Transverse colon (tissue), 4 donors: Measurements from ENCODE around the gene SNX18. TPM values are rescaled to one million over a fixed set of nuclear protein-coding genes. Genes with fewer than 3 reads are reported as not detected.

ENCODE experiments used
- DNase-seq: peaks from one replicate; pipeline ENCODE4 v3.0.0-alpha.2; 2019
- H3K27ac ChIP-seq, 4 donors: fragments of 200-600 bp; sonication (generic); 2 replicates each; pipeline ENCODE4 v1.5.1; 2016 to 2018; ENCODE audit warnings: inconsistent platforms in 4 of 4
- H3K27me3 ChIP-seq: fragments of 200-600 bp; sonication (generic); 2 replicates; pipeline ENCODE4 v1.5.1; 2017; ENCODE audit warnings: inconsistent platforms
- H3K36me3 ChIP-seq, 4 donors: fragments of 200-600 bp; sonication (generic); 2 replicates each; pipeline ENCODE4 v1.5.1; 2017 to 2019; ENCODE audit warnings: inconsistent platforms in 4 of 4
- H3K4me1 ChIP-seq, 4 donors: fragments of 200-600 bp; sonication (generic); 2 replicates each; pipeline ENCODE4 v1.5.1; 2017 to 2020; ENCODE audit warnings: inconsistent platforms in 4 of 4
- H3K4me3 ChIP-seq, 4 donors: fragments of 200-600 bp; sonication (generic); 1 replicate in 1 of 4; 2 replicates in 3 of 4; pipeline versions ENCODE4 v1.5.1 to v1.6.1; 2017 to 2019; ENCODE audit warnings: inconsistent platforms in 4 of 4
- H3K9me3 ChIP-seq, 2 donors: fragments of 200-600 bp; sonication (generic); 2 replicates each; pipeline ENCODE4 v1.5.1; 2017 to 2019; ENCODE audit warnings: inconsistent platforms in 2 of 2
- CTCF ChIP-seq, 5 experiments: fragments of 200-600 bp in 3 of 5; fragments of 450-650 bp in 2 of 5; sonication (generic) in 3 of 5; IDR thresholded peaks; 1 replicate in 2 of 5; 2 replicates in 3 of 5; pipeline ENCODE4 v1.5.1; 2016 to 2017; ENCODE audit warnings: antibody characterized with exemption in 5 of 5, inconsistent platforms in 3 of 5, mild to moderate bottlenecking in 2 of 5, moderate library complexity in 1 of 5
- EP300 ChIP-seq: sonication (generic); formaldehyde crosslinking; IDR thresholded peaks from one replicate; pipeline ENCODE4 v1.6.1; 2017; ENCODE audit warnings: antibody characterized with exemption, low read depth
- POLR2A ChIP-seq: fragments of 450-650 bp; IDR thresholded peaks from one replicate; pipeline ENCODE4 v1.6.1; 2016; ENCODE audit warnings: antibody characterized with exemption, mild to moderate bottlenecking, moderate library complexity
- POLR2AphosphoS5 ChIP-seq, 3 donors: sonication (generic); formaldehyde crosslinking; IDR thresholded peaks; one replicate each; pipeline ENCODE4 v1.6.1; 2016; ENCODE audit warnings: antibody characterized with exemption in 3 of 3
- WGBS, 2 donors: methylation state at CpG; one replicate each; pipeline ENCODE4 v1.1.5; 2018; ENCODE audit warnings: low coverage in 1 of 2; 5-methylcytosine and 5-hydroxymethylcytosine counted together
- in situ Hi-C, 4 donors: fragments of 200-750 bp; cut with MboI; loops; one replicate each; pipeline versions ENCODE4 v1.15.0 to v1.15.1; 2017; ENCODE audit warnings: low sequenced_read_pairs in 3 of 4, low pct_ligation_motif_present in 1 of 4, low pct_unique_long_range_greater_than_20kb in 1 of 4
- intact Hi-C: fragments of 100-400 bp; cut with DNase I; formaldehyde crosslinking; loops from one replicate; pipeline ENCODE4 v1.15.1; 2023; ENCODE audit warnings: low total_unique reads
- total RNA-seq, 4 donors: library from RNA; depleted of rRNA; stranded (reverse); fragments of >200 nt; gene quantifications; one replicate each; pipeline ENCODE4 v1.1.0, GENCODE V29; 2016

SNX18 gene
- total RNA-seq, 4 donors from 2014 or later, result 18.0 to 35.4 (median 20.0) TPM

- in situ Hi-C loops, result no loop called here
- no peak overlapping the region for H3K4me3 ChIP-seq
- no peak for TF ChIP-seq POLR2AphosphoS5 (IDR thresholded peaks at IDR 0.05)
- H3K4me1 ChIP-seq, result no peaks in the 10 kb centered on the region
- H3K27me3 ChIP-seq, result no peaks in the 10 kb centered on the region
- no peak for DNase-seq
- H3K9me3 ChIP-seq, result no peaks in the 10 kb centered on the region
- H3K27ac ChIP-seq, result no peak overlapping the region
- intact Hi-C loops, result loop anchor here (10.0 kb wide), 1 partner anchor 80 kb away; no protein-coding TSS in a partner anchor
- no peaks in the 10 kb centered on the region for H3K36me3 ChIP-seq
These were observed 22.5 kb upstream of the SNX18 start for GRCh38 chr5:54495027-54495426.

- DNase-seq, result no peak
- H3K36me3 ChIP-seq, result no peaks in the 10 kb centered on the region
- peaks cover 1 to 22% (median 16%) of the 10 kb centered on the region in 4 donors for H3K4me1 ChIP-seq
- no peak for TF ChIP-seq POLR2AphosphoS5 (IDR thresholded peaks at IDR 0.05)
- no peak for TF ChIP-seq CTCF (IDR thresholded peaks at IDR 0.05)
- TF ChIP-seq POLR2A, result no peak
- TF ChIP-seq EP300, result no peak
- H3K27ac ChIP-seq, result no peak overlapping the region
- in situ Hi-C loops (loop anchor here in 3 of 4 donors (10.0 to 25.0 kb wide), 3 partner anchors 331 to 648 kb away; partner anchors contain the start of genes CDC20B (in 3 of the 3) and GPX8 (in 3 of the 3)), intact Hi-C loops (no loop called here)
- H3K4me3 ChIP-seq, result no peak overlapping the region
- H3K27me3 ChIP-seq, result no peaks in the 10 kb centered on the region
- H3K9me3 ChIP-seq, result no peaks in the 10 kb centered on the region
- WGBS, 2 donors, result 11 to 13% methylated on average over 4 of the region's 4 CpGs
These were observed 3.3 kb upstream of the SNX18 start for GRCh38 chr5:54514291-54514690.

GRCh38 chr5:54514841-54515432 is 2.6 kb upstream of the SNX18 start:
- no peak for TF ChIP-seq POLR2AphosphoS5 (IDR thresholded peaks at IDR 0.05)
- no peak overlapping the region for H3K4me3 ChIP-seq
- H3K4me1 ChIP-seq, result peaks cover 5 to 28% (median 19%) of the 10 kb centered on the region in 4 donors
- 74 to 81% methylated on average over 7 to 8 of the region's 8 CpGs for WGBS, 2 donors
- no peak for DNase-seq
- in situ Hi-C loops, result loop anchor here (5.0 to 25.0 kb wide), 5 partner anchors 327 to 647 kb away; partner anchors contain the start of genes CDC20B (in 3 of the 4) and GPX8 (in 3 of the 4)
- intact Hi-C loops, result loop anchor here (5.0 kb wide), 1 partner anchor 352 kb away; no protein-coding TSS in a partner anchor
- no peaks in the 10 kb centered on the region for H3K27me3 ChIP-seq
- no peak overlapping the region for H3K27ac ChIP-seq
- no peaks in the 10 kb centered on the region for H3K9me3 ChIP-seq
- H3K36me3 ChIP-seq, result no peaks in the 10 kb centered on the region

GRCh38 chr5:54515634-54516033 is 1.9 kb upstream of the SNX18 start:
- peaks cover 5 to 31% (median 19%) of the 10 kb centered on the region in 4 donors for H3K4me1 ChIP-seq
- DNase-seq, result no peak
- WGBS, 2 donors, result 92% methylated on average over 3 of the region's 3 CpGs; no CpG with 5 or more reads in 1 of the 2 donors
- no peak overlapping the region for H3K27ac ChIP-seq
- H3K36me3 ChIP-seq, result no peaks in the 10 kb centered on the region
- no peak overlapping the region for H3K4me3 ChIP-seq
- in situ Hi-C loops, result loop anchor here (5.0 to 25.0 kb wide), 5 partner anchors 327 to 647 kb away; partner anchors contain the start of genes CDC20B (in 3 of the 4) and GPX8 (in 3 of the 4)
- H3K27me3 ChIP-seq, result no peaks in the 10 kb centered on the region
- intact Hi-C loops, result loop anchor here (5.0 kb wide), 1 partner anchor 352 kb away; no protein-coding TSS in a partner anchor
- H3K9me3 ChIP-seq, result no peaks in the 10 kb centered on the region
- no peak for TF ChIP-seq POLR2A
- TF ChIP-seq CTCF (IDR thresholded peaks at IDR 0.05), result no peak
- no peak for TF ChIP-seq EP300
- no peak for TF ChIP-seq POLR2AphosphoS5 (IDR thresholded peaks at IDR 0.05)

GRCh38 chr5:54516051-54516655 is 1.4 kb upstream of the SNX18 start:
- Histone ChIP-seq H3K27me3 (no peaks in the 10 kb centered on the region), H3K4me3 (no peak overlapping the region), H3K9me3 (no peaks in the 10 kb centered on the region), H3K4me1 (peaks cover 5 to 36% (median 19%) of the 10 kb centered on the region in 4 donors), H3K27ac (no peak overlapping the region), H3K36me3 (no peaks in the 10 kb centered on the region)
- in situ Hi-C loops, result loop anchor here (5.0 to 25.0 kb wide), 5 partner anchors 326 to 646 kb away; partner anchors contain the start of genes CDC20B (in 3 of the 4) and GPX8 (in 3 of the 4)
- WGBS, 2 donors, result 39 to 46% methylated on average over 3 to 4 of the region's 4 CpGs
- intact Hi-C loops, result loop anchor here (5.0 kb wide), 1 partner anchor 351 kb away; no protein-coding TSS in a partner anchor
- no peak for DNase-seq
- TF ChIP-seq EP300 (no peak), CTCF (IDR thresholded peaks at IDR 0.05) (no peak), POLR2AphosphoS5 (IDR thresholded peaks at IDR 0.05) (no peak), POLR2A (no peak)
